ENCODE data around the gene CCDC12.

CCDC12 gene

DNA sequence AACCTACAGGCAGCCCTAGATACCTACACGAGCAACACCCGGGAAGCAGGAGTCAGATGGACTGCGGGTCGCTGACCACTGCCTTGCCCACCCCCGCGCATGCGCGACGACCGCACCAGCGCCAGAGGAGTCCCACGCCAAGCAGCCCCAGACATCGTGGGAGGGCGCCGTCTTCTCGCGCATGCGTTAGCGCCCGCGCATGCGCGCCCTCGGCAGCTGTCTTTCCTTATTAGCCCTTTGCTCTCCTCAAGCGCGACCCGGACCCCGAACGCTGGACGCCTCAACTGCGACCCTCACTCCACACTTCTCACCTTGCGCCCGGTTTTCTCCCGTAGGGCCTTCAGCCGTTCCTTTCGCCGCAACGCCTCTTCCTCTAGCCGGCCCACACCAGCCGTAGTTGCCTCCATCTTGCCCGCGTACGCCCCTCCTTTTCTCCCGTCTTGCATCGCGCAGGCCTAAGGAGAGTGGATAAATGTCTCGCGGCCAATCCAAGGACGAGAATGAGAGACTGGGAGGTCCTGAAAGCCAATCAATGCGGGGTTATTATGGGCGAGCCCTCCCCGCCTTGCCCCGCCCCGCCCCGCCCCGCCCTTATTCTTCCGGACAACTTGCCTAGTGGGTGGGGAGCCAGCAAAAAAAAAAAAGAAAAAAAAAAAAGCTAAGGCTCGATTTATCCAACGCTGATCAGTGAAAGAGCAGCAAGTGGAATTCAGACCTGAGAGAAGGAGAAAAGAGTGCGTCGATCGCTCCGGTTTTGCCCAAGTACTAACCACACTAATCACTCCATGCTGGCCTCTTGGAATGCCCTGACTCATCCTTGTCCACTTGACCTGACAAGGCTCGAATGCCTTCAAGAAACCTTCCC, at the start of gene CCDC12:
TSS of gene CCDC12 (minus strand) at position 420 of the 865 bp plus-strand sequence. CDS start at position 407, 13 bp downstream.
- Histone ChIP-seq H3K36me3 (ENCODE audit: control insufficient read depth in 1 of 2, insufficient read depth in 2 of 2, low read length in 2 of 2) (peaks cover 0 to 3% of the 10 kb centered on the region in 2 donors), H3K4me1 (ENCODE audit: control insufficient read depth in 1 of 2, insufficient read depth in 2 of 2, low read length in 2 of 2) (peaks cover 12 to 54% of the 10 kb centered on the region in 2 donors), H3K27ac (ENCODE audit: low read length) (peak within 1 kb of the TSS; percentile 93), H3K9me3 (ENCODE audit: control insufficient read depth in 1 of 2, low read length in 2 of 2) (no peaks in the 10 kb centered on the region), H3K27me3 (ENCODE audit: low read depth, low read length) (no peaks in the 10 kb centered on the region), H3K4me3 (ENCODE audit: low read depth in 1 of 2, low read length in 2 of 2) (peak within 1 kb of the TSS; percentile 82 to 88)

DNA sequence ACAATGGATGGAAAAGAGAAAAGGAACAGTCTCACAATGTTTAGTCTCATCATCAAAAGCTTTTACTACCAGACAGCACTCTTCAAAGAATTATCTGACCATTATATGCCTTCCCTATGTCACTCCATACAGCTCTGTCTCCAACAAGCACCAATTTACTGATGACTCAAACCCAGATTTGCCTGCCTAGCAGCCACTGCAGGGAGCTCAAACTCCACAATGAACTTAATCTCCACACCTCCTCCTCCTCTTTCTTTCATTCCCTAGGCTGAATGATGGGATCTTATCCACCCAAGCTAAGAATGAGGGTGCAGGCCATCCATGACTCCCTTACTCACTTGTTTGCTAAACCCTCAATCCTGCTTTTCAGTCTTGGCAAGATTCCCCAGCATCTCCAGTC, 48.4 kb upstream of the CCDC12 start:
- Histone ChIP-seq H3K9me3 (ENCODE audit: control insufficient read depth in 1 of 2, low read length in 2 of 2) (no peaks in the 10 kb centered on the region), H3K27ac (ENCODE audit: low read length) (no peak overlapping the region), H3K27me3 (ENCODE audit: low read depth, low read length) (no peaks in the 10 kb centered on the region), H3K36me3 (ENCODE audit: control insufficient read depth in 1 of 2, insufficient read depth in 2 of 2, low read length in 2 of 2) (no peaks in the 10 kb centered on the region), H3K4me3 (ENCODE audit: low read depth in 1 of 2, low read length in 2 of 2) (no peak overlapping the region), H3K4me1 (ENCODE audit: control insufficient read depth in 1 of 2, insufficient read depth in 2 of 2, low read length in 2 of 2) (peaks cover 4 to 17% of the 10 kb centered on the region in 2 donors)

DNA sequence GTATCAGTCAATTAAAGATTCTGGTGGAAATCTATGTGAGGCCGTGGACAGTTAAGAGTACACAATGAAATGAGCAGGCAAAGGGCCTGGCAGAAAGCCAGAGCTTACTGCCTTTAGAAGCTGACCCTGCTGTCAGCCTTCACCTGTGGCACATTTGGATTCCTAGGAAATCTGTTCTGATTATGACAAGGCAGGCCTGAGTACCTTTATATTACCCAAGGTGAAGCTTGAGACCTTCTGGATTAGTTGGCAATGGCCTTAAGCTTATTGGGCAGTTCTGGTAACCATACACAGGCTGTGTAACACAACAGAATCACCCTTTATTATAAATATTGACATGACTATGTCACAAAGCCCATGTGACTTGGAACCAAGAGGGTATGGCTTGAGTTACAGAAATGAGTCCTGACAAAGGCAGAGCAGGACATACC, 46.1 kb upstream of the CCDC12 start:
- H3K27ac ChIP-seq (ENCODE audit: low read length), result no peak overlapping the region
- H3K4me3 ChIP-seq (ENCODE audit: low read depth in 1 of 2, low read length in 2 of 2), result no peak overlapping the region
- H3K4me1 ChIP-seq (ENCODE audit: control insufficient read depth in 1 of 2, insufficient read depth in 2 of 2, low read length in 2 of 2), result peaks cover 4 to 17% of the 10 kb centered on the region in 2 donors
- no peaks in the 10 kb centered on the region for H3K9me3 ChIP-seq (ENCODE audit: control insufficient read depth in 1 of 2, low read length in 2 of 2)
- peaks cover 14 to 20% of the 10 kb centered on the region in 2 donors for H3K36me3 ChIP-seq (ENCODE audit: control insufficient read depth in 1 of 2, insufficient read depth in 2 of 2, low read length in 2 of 2)
- H3K27me3 ChIP-seq (ENCODE audit: low read depth, low read length), result no peaks in the 10 kb centered on the region

DNA sequence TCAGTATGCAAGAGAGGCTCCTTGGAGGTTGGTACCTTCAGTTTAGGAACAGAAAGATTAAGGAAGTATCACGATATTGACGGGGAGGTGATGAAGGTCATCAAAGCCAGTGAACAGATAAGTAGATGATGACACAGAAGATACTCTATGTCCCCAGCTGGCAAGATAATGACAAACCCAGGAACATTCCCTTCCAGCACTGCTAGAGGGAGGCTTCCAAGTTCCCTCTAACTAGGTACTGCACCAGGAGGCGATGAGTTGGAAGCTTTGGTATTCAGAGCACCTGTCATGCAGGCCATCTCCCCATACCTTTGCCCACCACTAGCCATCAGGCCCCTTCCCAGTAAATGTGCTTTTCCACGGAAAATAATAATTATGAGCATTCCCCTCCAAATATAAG, 43.8 kb upstream of the CCDC12 start:
- Histone ChIP-seq H3K27ac (ENCODE audit: low read length) (no peak overlapping the region), H3K4me3 (ENCODE audit: low read depth in 1 of 2, low read length in 2 of 2) (no peak overlapping the region), H3K4me1 (ENCODE audit: control insufficient read depth in 1 of 2, insufficient read depth in 2 of 2, low read length in 2 of 2) (peaks cover 4 to 17% of the 10 kb centered on the region in 2 donors), H3K36me3 (ENCODE audit: control insufficient read depth in 1 of 2, insufficient read depth in 2 of 2, low read length in 2 of 2) (peaks cover 27 to 38% of the 10 kb centered on the region in 2 donors), H3K27me3 (ENCODE audit: low read depth, low read length) (no peaks in the 10 kb centered on the region), H3K9me3 (ENCODE audit: control insufficient read depth in 1 of 2, low read length in 2 of 2) (no peaks in the 10 kb centered on the region)

DNA sequence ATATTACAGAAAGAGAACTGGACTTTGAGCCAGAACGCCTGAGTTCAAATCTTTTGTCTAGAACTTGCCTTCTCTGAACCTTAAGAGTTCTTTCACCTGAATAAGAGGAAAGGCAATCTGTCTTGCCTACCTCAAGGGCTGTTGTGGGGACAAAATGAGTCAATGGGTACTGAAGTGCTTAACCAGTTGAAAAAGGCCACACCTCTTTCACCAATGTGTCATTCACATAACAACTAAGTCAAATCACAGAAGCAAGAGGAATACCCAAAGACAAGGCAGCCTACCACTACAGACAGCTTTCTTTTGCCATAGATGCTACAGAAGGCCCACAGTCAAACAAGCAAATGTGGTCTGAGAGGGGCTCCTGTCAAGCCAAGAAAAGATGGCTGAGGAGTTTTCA, 42.7 kb upstream of the CCDC12 start:
- Histone ChIP-seq H3K9me3 (ENCODE audit: control insufficient read depth in 1 of 2, low read length in 2 of 2) (no peaks in the 10 kb centered on the region), H3K36me3 (ENCODE audit: control insufficient read depth in 1 of 2, insufficient read depth in 2 of 2, low read length in 2 of 2) (peaks cover 28 to 40% of the 10 kb centered on the region in 2 donors), H3K27ac (ENCODE audit: low read length) (no peak overlapping the region), H3K4me3 (ENCODE audit: low read depth in 1 of 2, low read length in 2 of 2) (no peak overlapping the region), H3K27me3 (ENCODE audit: low read depth, low read length) (no peaks in the 10 kb centered on the region), H3K4me1 (ENCODE audit: control insufficient read depth in 1 of 2, insufficient read depth in 2 of 2, low read length in 2 of 2) (peaks cover 4 to 17% of the 10 kb centered on the region in 2 donors)

DNA sequence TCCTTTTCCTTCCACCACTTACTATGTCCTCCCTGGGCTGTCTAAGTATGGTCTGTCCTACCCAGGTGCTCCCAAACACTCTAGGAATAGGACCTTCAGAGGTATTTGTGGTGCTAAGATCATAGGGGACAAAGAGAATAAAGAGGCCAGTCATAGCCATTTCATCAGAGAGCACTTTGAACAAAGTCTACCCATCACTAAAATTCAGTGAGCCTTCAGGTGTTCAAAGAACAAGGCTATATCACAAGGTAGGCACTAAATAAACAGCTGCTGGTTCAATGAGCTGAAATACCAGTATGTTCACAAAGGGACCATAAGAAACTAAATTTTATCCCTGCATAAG, 41.7 kb upstream of the CCDC12 start:
- H3K27ac ChIP-seq (ENCODE audit: low read length), result no peak overlapping the region
- H3K4me1 ChIP-seq (ENCODE audit: control insufficient read depth in 1 of 2, insufficient read depth in 2 of 2, low read length in 2 of 2), result peaks cover 4 to 17% of the 10 kb centered on the region in 2 donors
- H3K36me3 ChIP-seq (ENCODE audit: control insufficient read depth in 1 of 2, insufficient read depth in 2 of 2, low read length in 2 of 2), result peaks cover 38 to 50% of the 10 kb centered on the region in 2 donors
- no peaks in the 10 kb centered on the region for H3K9me3 ChIP-seq (ENCODE audit: control insufficient read depth in 1 of 2, low read length in 2 of 2)
- H3K4me3 ChIP-seq (ENCODE audit: low read depth in 1 of 2, low read length in 2 of 2), result no peak overlapping the region
- no peaks in the 10 kb centered on the region for H3K27me3 ChIP-seq (ENCODE audit: low read depth, low read length)

DNA sequence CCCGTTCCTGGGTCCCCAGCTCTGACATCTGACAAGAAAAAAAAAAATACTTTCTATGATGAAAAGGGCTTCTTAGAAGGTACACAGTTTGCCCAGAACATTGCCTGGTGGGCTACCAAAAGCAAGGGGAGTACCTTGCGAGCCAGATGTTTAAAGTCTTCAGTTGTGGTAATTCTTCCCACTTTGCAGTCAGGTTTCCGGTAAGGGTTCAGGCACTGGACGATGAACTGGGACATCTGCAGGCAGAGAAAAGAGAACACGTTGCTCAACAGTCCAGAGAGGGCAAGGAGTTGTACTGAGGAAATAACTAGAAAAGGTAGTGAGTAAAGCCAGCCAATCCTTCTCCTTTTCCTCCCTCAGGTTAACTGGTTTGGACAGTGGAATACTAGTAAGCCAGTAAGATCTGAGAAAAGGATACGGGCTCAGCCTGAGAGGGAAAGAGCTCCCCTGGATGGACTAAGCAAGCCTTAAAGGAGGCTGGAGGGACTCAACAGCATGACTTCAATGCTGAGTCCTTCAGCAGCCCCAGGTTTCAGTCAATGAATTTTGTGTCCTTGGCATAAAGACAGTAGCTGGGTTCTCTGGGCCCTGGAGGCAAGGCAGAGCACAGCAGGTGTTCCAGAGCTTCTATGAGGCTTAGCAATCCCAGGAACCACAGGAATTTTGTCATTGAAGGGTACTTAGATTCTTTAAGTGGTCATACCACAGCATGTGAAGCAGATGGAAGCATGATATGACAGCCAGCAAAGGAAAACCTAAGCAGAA, 41.1 kb upstream of the CCDC12 start:
- Histone ChIP-seq H3K9me3 (ENCODE audit: control insufficient read depth in 1 of 2, low read length in 2 of 2) (no peaks in the 10 kb centered on the region), H3K36me3 (ENCODE audit: control insufficient read depth in 1 of 2, insufficient read depth in 2 of 2, low read length in 2 of 2) (peaks cover 41 to 54% of the 10 kb centered on the region in 2 donors), H3K27me3 (ENCODE audit: low read depth, low read length) (no peaks in the 10 kb centered on the region), H3K4me1 (ENCODE audit: control insufficient read depth in 1 of 2, insufficient read depth in 2 of 2, low read length in 2 of 2) (peaks cover 2 to 15% of the 10 kb centered on the region in 2 donors), H3K27ac (ENCODE audit: low read length) (no peak overlapping the region), H3K4me3 (ENCODE audit: low read depth in 1 of 2, low read length in 2 of 2) (no peak overlapping the region)

DNA sequence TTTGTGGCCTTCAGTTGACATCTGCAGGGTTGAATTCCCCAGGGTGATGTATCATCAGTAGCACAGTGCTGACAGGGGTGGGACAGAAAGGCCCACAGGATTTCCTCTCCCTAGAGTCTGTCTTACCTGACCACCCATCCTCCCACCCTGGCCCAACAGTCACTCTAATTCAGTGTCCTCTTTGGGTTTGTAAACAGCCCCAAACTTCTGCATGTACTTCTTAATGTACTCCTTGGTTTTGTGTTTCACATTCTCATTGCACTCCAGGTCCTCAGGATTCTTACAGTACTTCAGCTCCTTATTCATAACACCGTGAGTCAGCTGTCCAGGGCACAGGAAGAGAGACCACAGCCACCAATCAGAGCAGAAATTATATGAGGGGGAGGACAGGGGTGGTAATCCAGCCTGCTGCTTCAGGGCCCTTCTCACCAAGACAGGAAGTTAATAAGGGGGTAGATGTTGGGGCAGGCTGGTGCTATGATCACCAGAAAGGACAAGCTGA, 40.4 kb upstream of the CCDC12 start:
- Histone ChIP-seq H3K4me3 (ENCODE audit: low read depth in 1 of 2, low read length in 2 of 2) (no peak overlapping the region), H3K36me3 (ENCODE audit: control insufficient read depth in 1 of 2, insufficient read depth in 2 of 2, low read length in 2 of 2) (peaks cover 41 to 59% of the 10 kb centered on the region in 2 donors), H3K4me1 (ENCODE audit: control insufficient read depth in 1 of 2, insufficient read depth in 2 of 2, low read length in 2 of 2) (peaks cover 0 to 9% of the 10 kb centered on the region in 2 donors), H3K9me3 (ENCODE audit: control insufficient read depth in 1 of 2, low read length in 2 of 2) (no peaks in the 10 kb centered on the region), H3K27ac (ENCODE audit: low read length) (no peak overlapping the region), H3K27me3 (ENCODE audit: low read depth, low read length) (no peaks in the 10 kb centered on the region)

DNA sequence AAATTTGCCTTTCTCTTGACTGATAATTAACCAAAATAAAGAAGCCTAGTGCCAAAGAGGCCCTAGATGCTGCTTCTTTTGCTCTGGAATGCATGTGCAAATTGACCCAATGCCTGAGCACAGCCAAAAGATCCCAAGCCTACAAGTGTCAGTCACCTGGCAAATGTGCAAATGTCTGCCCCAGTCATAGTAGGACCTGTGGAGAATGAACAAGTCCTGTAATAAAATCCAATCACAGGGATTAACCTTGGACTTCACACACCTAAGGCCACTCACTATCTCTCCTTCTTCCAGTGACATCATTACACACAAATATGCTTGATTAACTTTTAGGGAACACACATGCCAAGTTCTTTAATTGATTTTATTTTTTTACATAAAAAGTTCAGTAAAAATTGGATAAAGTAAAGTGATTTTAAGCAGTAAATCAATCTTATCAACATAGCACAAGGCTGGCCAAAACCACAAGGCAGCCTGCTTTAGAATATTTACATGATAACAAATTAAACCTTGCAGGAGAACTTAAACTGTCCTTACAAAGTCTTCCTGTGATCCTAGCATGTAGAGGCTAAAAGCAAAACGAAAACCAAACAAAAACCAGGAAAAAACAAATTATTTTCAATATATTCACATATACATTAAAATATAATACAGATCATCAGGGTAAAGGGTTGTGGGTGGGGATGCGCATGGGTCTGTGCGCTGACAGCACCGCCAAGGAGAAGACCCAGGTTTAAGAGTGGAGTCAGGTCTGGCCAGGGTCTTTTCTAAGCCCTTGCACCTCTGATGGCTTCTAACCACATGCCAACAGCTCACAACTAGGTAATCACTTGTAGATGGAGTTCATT, 39.8 kb upstream of the CCDC12 start:
- Histone ChIP-seq H3K4me3 (ENCODE audit: low read depth in 1 of 2, low read length in 2 of 2) (no peak overlapping the region), H3K36me3 (ENCODE audit: control insufficient read depth in 1 of 2, insufficient read depth in 2 of 2, low read length in 2 of 2) (peaks cover 41 to 59% of the 10 kb centered on the region in 2 donors), H3K9me3 (ENCODE audit: control insufficient read depth in 1 of 2, low read length in 2 of 2) (no peaks in the 10 kb centered on the region), H3K4me1 (ENCODE audit: control insufficient read depth in 1 of 2, insufficient read depth in 2 of 2, low read length in 2 of 2) (peaks cover 0 to 9% of the 10 kb centered on the region in 2 donors), H3K27me3 (ENCODE audit: low read depth, low read length) (no peaks in the 10 kb centered on the region), H3K27ac (ENCODE audit: low read length) (no peak overlapping the region)

DNA sequence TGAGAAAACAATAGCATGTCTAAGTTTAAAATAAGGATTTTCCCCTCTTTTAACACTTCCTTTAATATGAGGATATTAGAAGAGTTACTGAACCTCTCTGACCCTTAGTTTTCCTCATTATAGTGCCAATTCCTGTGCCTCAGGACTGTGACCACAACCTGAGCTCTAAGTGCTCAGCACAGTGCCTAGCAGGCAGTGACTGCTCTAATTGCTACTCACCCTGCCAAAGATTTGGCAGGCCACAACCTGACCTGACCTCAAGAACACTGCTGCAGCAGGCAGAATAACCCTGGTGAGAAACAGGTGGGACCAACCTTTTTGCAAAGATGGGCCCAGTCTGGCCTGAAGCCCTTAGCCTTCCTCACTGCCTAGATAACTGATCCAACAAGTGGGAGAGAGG, 38.6 kb upstream of the CCDC12 start:
- Histone ChIP-seq H3K4me3 (ENCODE audit: low read depth in 1 of 2, low read length in 2 of 2) (no peak overlapping the region), H3K9me3 (ENCODE audit: control insufficient read depth in 1 of 2, low read length in 2 of 2) (no peaks in the 10 kb centered on the region), H3K27ac (ENCODE audit: low read length) (no peak overlapping the region), H3K27me3 (ENCODE audit: low read depth, low read length) (no peaks in the 10 kb centered on the region), H3K4me1 (ENCODE audit: control insufficient read depth in 1 of 2, insufficient read depth in 2 of 2, low read length in 2 of 2) (peaks cover 0 to 4% of the 10 kb centered on the region in 2 donors), H3K36me3 (ENCODE audit: control insufficient read depth in 1 of 2, insufficient read depth in 2 of 2, low read length in 2 of 2) (peaks cover 41 to 59% of the 10 kb centered on the region in 2 donors)

Data from muscle layer of duodenum (tissue), 2 donors.